Measurements from ENCODE around the gene ARID3B.

Gene ARID3B

GRCh38 chr15:74519311-74519710, 21.7 kb upstream of the ARID3B start:
- peak; percentile 21 for DNase-seq (ENCODE audit: low read depth)
- no peak overlapping the region for H3K4me3 ChIP-seq (ENCODE audit: control insufficient read depth, low read depth, low read length)
- TF ChIP-seq CTCF (conservative IDR thresholded peaks at IDR 0.05; ENCODE audit: control insufficient read depth, insufficient read depth, low read depth, low read length): no peak

- TF ChIP-seq CTCF (conservative IDR thresholded peaks at IDR 0.05; ENCODE audit: control insufficient read depth, insufficient read depth, low read depth, low read length): no peak
- H3K4me3 ChIP-seq (ENCODE audit: control insufficient read depth, low read depth, low read length): no peak overlapping the region
- no peak for DNase-seq (ENCODE audit: low read depth)
Measured at GRCh38 chr15:74520407-74520806, 20.6 kb upstream of the ARID3B start.

- DNase-seq (ENCODE audit: low read depth): peak; percentile 18
- no peak for TF ChIP-seq CTCF (conservative IDR thresholded peaks at IDR 0.05; ENCODE audit: control insufficient read depth, insufficient read depth, low read depth, low read length)
- H3K4me3 ChIP-seq (ENCODE audit: control insufficient read depth, low read depth, low read length): no peak overlapping the region
Measured at GRCh38 chr15:74523982-74524381, 17.0 kb upstream of the ARID3B start.

GRCh38 chr15:74525309-74525708, 15.7 kb upstream of the ARID3B start:
- no peak for TF ChIP-seq CTCF (conservative IDR thresholded peaks at IDR 0.05; ENCODE audit: control insufficient read depth, insufficient read depth, low read depth, low read length)
- no peak overlapping the region for H3K4me3 ChIP-seq (ENCODE audit: control insufficient read depth, low read depth, low read length)
- no peak for DNase-seq (ENCODE audit: low read depth)

GRCh38 chr15:74525945-74526344, 15.1 kb upstream of the ARID3B start:
- DNase-seq (ENCODE audit: low read depth): peak; percentile 88
- TF ChIP-seq CTCF (conservative IDR thresholded peaks at IDR 0.05; ENCODE audit: control insufficient read depth, insufficient read depth, low read depth, low read length): no peak
- H3K4me3 ChIP-seq (ENCODE audit: control insufficient read depth, low read depth, low read length): no peak overlapping the region

GRCh38 chr15:74528876-74529275, 12.1 kb upstream of the ARID3B start:
- no peak overlapping the region for H3K4me3 ChIP-seq (ENCODE audit: control insufficient read depth, low read depth, low read length)
- TF ChIP-seq CTCF (conservative IDR thresholded peaks at IDR 0.05; ENCODE audit: control insufficient read depth, insufficient read depth, low read depth, low read length): no peak
- DNase-seq (ENCODE audit: low read depth): no peak

GRCh38 chr15:74529921-74530320, 11.1 kb upstream of the ARID3B start:
- TF ChIP-seq CTCF (conservative IDR thresholded peaks at IDR 0.05; ENCODE audit: control insufficient read depth, insufficient read depth, low read depth, low read length): no peak
- no peak overlapping the region for H3K4me3 ChIP-seq (ENCODE audit: control insufficient read depth, low read depth, low read length)
- DNase-seq (ENCODE audit: low read depth): peak; percentile 91
